Dendritic cell treated with granulocyte-macrophage colony-stimulating factor and Interleukin-4, amounts not matched to agents 40 ng/mL and 50 ng/mL, for 4 days (primary cell): ENCODE results near the gene ACACA.

Experiments
- H3K27ac Mint-ChIP-seq: one replicate; pipeline ENCODE4 v1.8.0; 2022; ENCODE audit warnings: mild to moderate bottlenecking, mixed read lengths
- H3K27me3 Mint-ChIP-seq: one replicate; pipeline ENCODE4 v1.8.0; 2022; ENCODE audit warnings: mild to moderate bottlenecking, mixed read lengths
- H3K36me3 Mint-ChIP-seq: one replicate; pipeline ENCODE4 v1.8.0; 2022; ENCODE audit warnings: low read depth, mixed read lengths
- H3K4me1 Mint-ChIP-seq: one replicate; pipeline ENCODE4 v1.8.0; 2022; ENCODE audit warnings: low read depth, mixed read lengths
- H3K4me3 Mint-ChIP-seq: one replicate; pipeline ENCODE4 v1.8.0; 2022; ENCODE audit warnings: mild to moderate bottlenecking, moderate library complexity, mixed read lengths
- H3K9me3 Mint-ChIP-seq: one replicate; pipeline ENCODE4 v1.8.0; 2022; ENCODE audit warnings: mixed read lengths
- intact Hi-C: fragments of 100-400 bp; cut with micrococcal nuclease; formaldehyde crosslinking; loops from one replicate; pipeline ENCODE4 v1.15.0; 2022

ACACA gene

DNA sequence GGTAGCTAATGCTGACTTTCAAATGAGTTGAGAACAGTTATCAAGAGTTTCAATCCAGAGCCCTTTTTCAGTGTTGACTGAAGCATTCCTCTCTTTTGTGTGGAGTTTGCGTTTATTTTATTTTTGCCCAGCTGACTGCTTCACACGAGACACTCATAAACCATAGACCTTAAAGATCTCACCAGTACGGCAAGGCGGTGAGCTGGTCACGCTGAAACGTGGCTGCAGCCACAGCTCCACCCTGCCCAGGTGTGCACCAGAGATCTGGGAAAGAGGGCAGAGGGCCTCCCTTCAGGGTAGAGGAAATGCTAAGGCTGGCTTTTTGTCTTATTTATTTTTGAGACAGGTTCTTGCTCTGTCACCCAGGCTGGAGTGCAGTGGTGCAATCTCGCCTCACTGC lies 345.7 kb downstream of the ACACA start:
- H3K27ac Mint-ChIP-seq, result no peak overlapping the region
- H3K4me1 Mint-ChIP-seq, result no peaks in the 10 kb centered on the region
- peaks cover 6% of the 10 kb centered on the region for H3K27me3 Mint-ChIP-seq
- intact Hi-C loops, result no loop called here
- H3K4me3 Mint-ChIP-seq, result no peak overlapping the region
- H3K9me3 Mint-ChIP-seq, result no peaks in the 10 kb centered on the region
- H3K36me3 Mint-ChIP-seq, result peaks cover 24% of the 10 kb centered on the region

- peaks cover 32% of the 10 kb centered on the region for H3K36me3 Mint-ChIP-seq
- H3K27me3 Mint-ChIP-seq, result peaks cover 3% of the 10 kb centered on the region
- intact Hi-C loops, result no loop called here
- no peaks in the 10 kb centered on the region for H3K4me1 Mint-ChIP-seq
- H3K4me3 Mint-ChIP-seq, result no peak overlapping the region
- H3K27ac Mint-ChIP-seq, result no peak overlapping the region
- H3K9me3 Mint-ChIP-seq, result no peaks in the 10 kb centered on the region
Measured at GRCh38 chr17:37060094-37060493, 346.5 kb downstream of the ACACA start.

DNA sequence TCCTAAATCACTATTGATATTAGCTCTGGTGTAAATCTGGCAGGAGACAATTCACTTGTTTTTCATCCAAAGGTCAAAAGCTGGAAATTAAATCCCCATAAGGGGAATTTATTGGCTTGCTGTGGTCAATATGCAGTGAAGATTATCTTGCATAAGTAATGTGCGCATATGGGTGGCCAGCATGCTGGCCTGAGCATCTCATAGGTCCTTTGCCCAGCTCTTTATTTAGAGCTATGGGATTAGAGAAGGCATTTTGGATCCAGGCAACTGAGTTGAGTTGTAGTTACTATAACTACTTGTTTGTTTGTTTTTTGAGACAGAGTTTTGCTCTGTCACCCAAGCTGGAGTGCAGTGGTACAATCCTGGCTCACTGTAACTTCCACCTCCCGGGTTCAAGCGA lies 347.1 kb downstream of the ACACA start:
- Mint-ChIP-seq H3K4me1 (no peaks in the 10 kb centered on the region), H3K4me3 (no peak overlapping the region), H3K36me3 (peaks cover 38% of the 10 kb centered on the region), H3K27me3 (peaks cover 3% of the 10 kb centered on the region), H3K9me3 (no peaks in the 10 kb centered on the region), H3K27ac (no peak overlapping the region)
- intact Hi-C loops, result no loop called here

DNA sequence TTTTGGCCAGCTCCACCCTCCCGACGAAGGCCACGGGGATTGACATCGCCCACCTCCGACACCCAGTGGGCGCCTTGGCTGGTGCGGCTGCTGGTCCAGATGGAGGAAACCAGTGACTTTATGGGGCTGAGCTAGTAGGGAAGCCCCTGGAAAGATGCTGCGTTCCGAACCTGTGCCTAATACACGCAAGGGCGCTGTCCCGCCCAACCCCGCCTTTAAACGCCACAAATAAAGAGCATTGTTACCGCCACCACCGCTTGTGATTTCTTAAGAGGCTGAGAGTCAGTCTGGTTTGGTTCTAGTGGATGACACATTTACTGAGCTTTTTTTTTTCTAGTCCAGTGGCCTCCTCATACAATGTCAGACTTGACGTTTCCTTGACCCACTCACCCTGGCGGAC lies 350.0 kb downstream of the ACACA start:
- Mint-ChIP-seq H3K4me3 (no peak overlapping the region), H3K36me3 (peaks cover 63% of the 10 kb centered on the region), H3K27me3 (no peaks in the 10 kb centered on the region), H3K4me1 (no peaks in the 10 kb centered on the region), H3K27ac (no peak overlapping the region), H3K9me3 (no peaks in the 10 kb centered on the region)
- intact Hi-C loops, result no loop called here

DNA sequence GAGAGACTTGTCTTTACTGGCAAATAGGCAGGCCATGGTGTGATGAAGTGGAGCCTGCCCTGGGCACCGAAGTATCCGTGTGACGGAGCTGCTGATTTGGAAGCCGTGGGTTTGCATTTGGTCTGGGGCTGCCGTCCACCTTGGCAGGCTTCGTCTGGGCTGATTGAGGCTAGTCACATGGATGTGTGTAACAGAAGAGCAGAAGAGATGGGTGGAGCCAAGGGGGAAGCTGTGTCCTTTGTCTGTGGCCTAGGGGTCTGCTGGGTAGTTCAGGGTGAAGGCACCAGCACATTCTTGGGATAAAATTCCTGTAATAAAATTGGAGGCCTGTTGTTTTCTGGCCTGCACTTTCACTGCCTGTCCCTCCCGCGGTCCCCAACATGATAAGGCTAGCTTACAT lies 351.7 kb downstream of the ACACA start:
- Mint-ChIP-seq H3K4me1 (no peaks in the 10 kb centered on the region), H3K36me3 (peaks cover 80% of the 10 kb centered on the region), H3K4me3 (no peak overlapping the region), H3K9me3 (no peaks in the 10 kb centered on the region), H3K27ac (no peak overlapping the region), H3K27me3 (no peaks in the 10 kb centered on the region)
- intact Hi-C loops, result no loop called here

DNA sequence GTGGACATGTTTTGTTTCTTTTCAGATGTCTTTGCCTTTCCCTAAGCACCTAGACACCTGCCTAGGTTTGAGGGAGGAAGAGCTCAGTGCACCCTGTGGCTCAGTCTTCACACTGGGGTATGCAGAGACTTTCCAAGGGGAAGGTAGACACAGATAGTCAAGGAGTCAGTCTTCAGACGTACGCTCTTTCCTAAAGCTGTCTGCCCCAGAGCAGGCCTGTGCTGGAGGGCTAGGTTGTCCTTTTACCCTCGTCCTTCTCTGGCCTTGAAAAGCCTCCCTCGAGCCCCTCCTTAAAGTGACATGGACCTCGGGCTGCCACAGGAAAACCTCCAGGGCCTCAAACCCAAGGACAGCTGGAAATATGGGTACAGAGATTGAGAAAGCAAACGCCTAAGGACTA lies 354.2 kb downstream of the ACACA start:
- H3K9me3 Mint-ChIP-seq, result no peaks in the 10 kb centered on the region
- peaks cover 95% of the 10 kb centered on the region for H3K36me3 Mint-ChIP-seq
- H3K4me1 Mint-ChIP-seq, result peaks cover 6% of the 10 kb centered on the region
- no peak overlapping the region for H3K27ac Mint-ChIP-seq
- H3K4me3 Mint-ChIP-seq, result no peak overlapping the region
- intact Hi-C loops, result no loop called here
- H3K27me3 Mint-ChIP-seq, result no peaks in the 10 kb centered on the region

DNA sequence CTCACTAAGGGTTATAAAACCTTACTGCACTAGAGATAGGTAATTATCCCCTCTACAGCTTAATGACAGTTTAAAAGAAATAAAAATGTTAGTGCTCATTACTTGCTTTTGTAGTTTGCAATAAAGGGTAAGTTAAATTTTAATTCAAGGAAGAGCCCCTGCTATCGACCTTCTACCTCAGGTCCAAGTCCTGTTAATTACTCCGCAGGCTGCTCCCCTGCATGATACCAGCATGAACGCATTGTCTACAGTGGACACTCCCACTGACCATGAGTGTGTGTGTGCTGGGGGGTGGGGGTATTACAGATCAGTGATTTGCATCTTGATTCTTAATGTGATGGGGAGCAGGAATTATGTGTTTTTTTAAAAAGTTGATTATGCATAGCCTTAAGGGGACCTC lies 354.8 kb downstream of the ACACA start:
- Mint-ChIP-seq H3K9me3 (no peaks in the 10 kb centered on the region), H3K36me3 (peaks cover 89% of the 10 kb centered on the region), H3K27ac (no peak overlapping the region), H3K4me1 (peaks cover 6% of the 10 kb centered on the region), H3K4me3 (no peak overlapping the region), H3K27me3 (no peaks in the 10 kb centered on the region)
- intact Hi-C loops, result no loop called here

DNA sequence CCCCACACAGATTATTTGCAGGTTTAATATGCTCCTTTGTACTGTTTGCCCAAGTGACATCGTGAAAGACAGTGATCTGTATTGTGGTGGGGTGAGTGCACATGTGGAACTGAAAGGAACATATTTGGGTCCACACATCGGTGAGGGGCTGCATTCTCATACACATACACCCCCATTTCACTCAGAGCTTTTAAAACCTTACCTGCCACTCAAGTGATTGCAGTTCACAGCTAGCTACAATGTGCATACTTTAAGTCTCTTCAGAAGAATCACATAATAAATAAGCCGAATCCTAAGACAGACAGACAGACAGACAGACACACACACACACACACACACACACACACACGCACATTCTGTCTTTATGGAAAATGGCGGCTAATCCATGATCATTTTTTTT lies 355.3 kb downstream of the ACACA start:
- Mint-ChIP-seq H3K4me1 (peaks cover 6% of the 10 kb centered on the region), H3K9me3 (no peaks in the 10 kb centered on the region), H3K27ac (no peak overlapping the region), H3K4me3 (no peak overlapping the region), H3K36me3 (peaks cover 84% of the 10 kb centered on the region), H3K27me3 (no peaks in the 10 kb centered on the region)
- intact Hi-C loops, result no loop called here

GRCh38 chr17:37050920-37051319 lies 355.7 kb downstream of the ACACA start:
- H3K36me3 Mint-ChIP-seq, result peaks cover 84% of the 10 kb centered on the region
- H3K27me3 Mint-ChIP-seq, result no peaks in the 10 kb centered on the region
- peaks cover 6% of the 10 kb centered on the region for H3K4me1 Mint-ChIP-seq
- no peaks in the 10 kb centered on the region for H3K9me3 Mint-ChIP-seq
- H3K4me3 Mint-ChIP-seq, result no peak overlapping the region
- H3K27ac Mint-ChIP-seq, result no peak overlapping the region
- intact Hi-C loops, result no loop called here

DNA sequence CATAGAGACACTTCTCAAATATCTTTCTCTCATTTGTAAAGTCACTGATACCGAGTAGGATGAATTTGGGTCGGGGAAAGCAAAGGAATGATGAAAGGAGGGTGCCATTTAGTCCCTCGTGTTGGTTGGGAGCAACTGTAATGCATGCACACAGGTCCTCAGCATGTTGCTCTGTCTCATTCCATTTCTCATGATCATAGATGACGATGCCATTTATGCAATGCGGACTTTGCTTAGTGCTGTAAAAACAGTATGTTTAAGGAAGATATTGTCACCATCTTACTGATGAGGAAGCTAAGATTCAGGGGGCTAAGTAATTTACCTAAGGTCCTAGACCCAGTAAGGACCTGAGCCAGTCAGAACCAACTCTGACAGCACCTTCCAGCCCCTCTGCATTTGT lies 357.8 kb downstream of the ACACA start:
- Mint-ChIP-seq H3K36me3 (peaks cover 82% of the 10 kb centered on the region), H3K4me1 (peaks cover 6% of the 10 kb centered on the region), H3K27me3 (no peaks in the 10 kb centered on the region), H3K9me3 (no peaks in the 10 kb centered on the region), H3K27ac (no peak overlapping the region), H3K4me3 (no peak overlapping the region)
- intact Hi-C loops, result no loop called here

- Mint-ChIP-seq H3K9me3 (no peaks in the 10 kb centered on the region), H3K36me3 (peaks cover 82% of the 10 kb centered on the region), H3K27ac (no peak overlapping the region), H3K4me3 (no peak overlapping the region), H3K4me1 (peaks cover 6% of the 10 kb centered on the region), H3K27me3 (no peaks in the 10 kb centered on the region)
- intact Hi-C loops, result loop anchor here (1.0 kb wide), 1 partner anchor 418 kb away; no protein-coding TSS in a partner anchor
Measured at GRCh38 chr17:37047631-37048104, 359.0 kb downstream of the ACACA start.

DNA sequence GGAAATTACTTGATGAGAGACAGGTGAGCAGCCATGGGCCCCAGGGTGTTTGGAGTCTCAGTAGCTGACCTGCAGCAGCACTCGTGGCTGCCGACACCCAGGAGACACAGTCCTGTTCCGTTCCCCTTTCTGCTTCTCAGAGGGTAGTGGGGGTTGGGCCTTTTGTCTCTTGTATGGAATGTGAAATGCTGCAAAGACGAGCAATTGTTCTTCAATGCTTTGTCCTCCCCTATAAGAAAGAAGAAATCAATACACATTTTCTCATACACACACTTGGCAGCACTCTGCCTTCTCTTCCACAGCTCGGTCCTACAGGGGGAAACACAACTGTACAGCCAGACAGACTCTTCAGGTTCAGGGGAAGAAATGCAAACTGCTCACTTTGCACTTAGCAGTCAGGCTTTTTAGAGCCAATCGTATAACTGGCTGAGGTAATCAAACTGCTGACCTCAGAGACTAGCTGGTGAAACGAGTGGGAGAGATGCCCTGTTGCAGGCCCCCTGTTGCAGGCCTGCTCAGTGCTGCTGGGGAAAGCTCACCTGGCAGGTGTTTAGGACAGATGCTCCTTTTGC lies 361.2 kb downstream of the ACACA start:
- Mint-ChIP-seq H3K27ac (no peak overlapping the region), H3K36me3 (peaks cover 66% of the 10 kb centered on the region), H3K9me3 (no peaks in the 10 kb centered on the region), H3K27me3 (no peaks in the 10 kb centered on the region), H3K4me3 (no peak overlapping the region), H3K4me1 (peaks cover 6% of the 10 kb centered on the region)
- intact Hi-C loops, result no loop called here

- Mint-ChIP-seq H3K27me3 (no peaks in the 10 kb centered on the region), H3K4me1 (peaks cover 6% of the 10 kb centered on the region), H3K4me3 (no peak overlapping the region), H3K36me3 (peaks cover 58% of the 10 kb centered on the region), H3K9me3 (no peaks in the 10 kb centered on the region), H3K27ac (no peak overlapping the region)
- intact Hi-C loops, result no loop called here
Measured at GRCh38 chr17:37043201-37043600, 363.4 kb downstream of the ACACA start.

DNA sequence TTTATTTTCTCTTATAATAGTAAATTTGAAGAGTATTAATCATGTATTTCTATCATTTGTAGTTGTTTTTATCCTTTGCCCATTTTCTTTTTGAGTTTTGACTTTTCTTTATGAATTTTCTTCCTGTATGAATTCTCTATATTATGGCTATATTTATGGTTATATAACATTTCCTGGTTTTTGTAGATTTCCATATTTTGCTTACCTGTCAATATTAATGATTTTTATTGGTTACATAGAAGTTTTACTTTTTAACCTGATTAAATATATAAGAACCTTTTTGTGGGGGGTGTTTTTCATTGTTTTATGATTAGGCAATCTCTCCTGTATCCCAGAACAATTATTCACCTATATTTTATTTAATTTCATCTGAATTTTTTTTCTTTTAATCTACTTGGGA lies 364.7 kb downstream of the ACACA start:
- H3K4me1 Mint-ChIP-seq, result no peaks in the 10 kb centered on the region
- no peaks in the 10 kb centered on the region for H3K27me3 Mint-ChIP-seq
- no peaks in the 10 kb centered on the region for H3K9me3 Mint-ChIP-seq
- H3K36me3 Mint-ChIP-seq, result peaks cover 64% of the 10 kb centered on the region
- no peak overlapping the region for H3K4me3 Mint-ChIP-seq
- H3K27ac Mint-ChIP-seq, result no peak overlapping the region
- intact Hi-C loops, result no loop called here

- no peaks in the 10 kb centered on the region for H3K4me1 Mint-ChIP-seq
- intact Hi-C loops, result no loop called here
- no peak overlapping the region for H3K27ac Mint-ChIP-seq
- no peak overlapping the region for H3K4me3 Mint-ChIP-seq
- peaks cover 70% of the 10 kb centered on the region for H3K36me3 Mint-ChIP-seq
- H3K27me3 Mint-ChIP-seq, result no peaks in the 10 kb centered on the region
- no peaks in the 10 kb centered on the region for H3K9me3 Mint-ChIP-seq
Measured at GRCh38 chr17:37039269-37039668, 367.4 kb downstream of the ACACA start.
